ENCODE results near the gene MBD1.
"Not testable (repeated sequence)": the region's sequence is repeated elsewhere in the genome, so short reads cannot be mapped to it uniquely, and the experiment has no call there.

The MBD1 gene, protein sequence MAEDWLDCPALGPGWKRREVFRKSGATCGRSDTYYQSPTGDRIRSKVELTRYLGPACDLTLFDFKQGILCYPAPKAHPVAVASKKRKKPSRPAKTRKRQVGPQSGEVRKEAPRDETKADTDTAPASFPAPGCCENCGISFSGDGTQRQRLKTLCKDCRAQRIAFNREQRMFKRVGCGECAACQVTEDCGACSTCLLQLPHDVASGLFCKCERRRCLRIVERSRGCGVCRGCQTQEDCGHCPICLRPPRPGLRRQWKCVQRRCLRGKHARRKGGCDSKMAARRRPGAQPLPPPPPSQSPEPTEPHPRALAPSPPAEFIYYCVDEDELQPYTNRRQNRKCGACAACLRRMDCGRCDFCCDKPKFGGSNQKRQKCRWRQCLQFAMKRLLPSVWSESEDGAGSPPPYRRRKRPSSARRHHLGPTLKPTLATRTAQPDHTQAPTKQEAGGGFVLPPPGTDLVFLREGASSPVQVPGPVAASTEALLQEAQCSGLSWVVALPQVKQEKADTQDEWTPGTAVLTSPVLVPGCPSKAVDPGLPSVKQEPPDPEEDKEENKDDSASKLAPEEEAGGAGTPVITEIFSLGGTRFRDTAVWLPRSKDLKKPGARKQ

GRCh38 chr18:50281295-50281971 lies at the start of gene MBD1:
MBD1 (minus strand) TSS chr18:50281523; CDS start chr18:50279992, 1,531 bp downstream.
- no peak for FAIRE-seq

- no peak for FAIRE-seq
These were observed 48.9 kb upstream of the MBD1 start for GRCh38 chr18:50330176-50330575.

GRCh38 chr18:50327983-50328382 lies 46.7 kb upstream of the MBD1 start:
- FAIRE-seq, result no peak

DNA sequence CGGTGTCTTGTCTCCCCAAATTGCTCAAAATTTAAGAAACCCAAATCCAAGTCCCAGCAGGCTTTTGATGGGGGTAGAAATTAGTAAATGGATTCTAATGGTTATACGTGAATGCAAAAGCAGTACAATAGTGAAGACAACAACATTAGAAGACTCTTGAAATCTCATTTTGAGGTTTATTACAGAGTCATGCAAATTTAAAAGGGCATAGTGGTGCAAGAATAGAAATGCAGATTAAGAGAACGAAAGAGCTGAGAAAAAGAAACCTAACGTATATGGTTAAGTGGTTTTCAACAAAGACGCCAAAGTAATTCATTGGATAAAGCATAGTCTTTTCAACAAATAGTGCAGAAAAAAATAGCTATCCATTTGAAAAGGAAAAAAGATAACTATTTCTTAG lies 39.4 kb upstream of the MBD1 start:
- FAIRE-seq, result no peak

DNA sequence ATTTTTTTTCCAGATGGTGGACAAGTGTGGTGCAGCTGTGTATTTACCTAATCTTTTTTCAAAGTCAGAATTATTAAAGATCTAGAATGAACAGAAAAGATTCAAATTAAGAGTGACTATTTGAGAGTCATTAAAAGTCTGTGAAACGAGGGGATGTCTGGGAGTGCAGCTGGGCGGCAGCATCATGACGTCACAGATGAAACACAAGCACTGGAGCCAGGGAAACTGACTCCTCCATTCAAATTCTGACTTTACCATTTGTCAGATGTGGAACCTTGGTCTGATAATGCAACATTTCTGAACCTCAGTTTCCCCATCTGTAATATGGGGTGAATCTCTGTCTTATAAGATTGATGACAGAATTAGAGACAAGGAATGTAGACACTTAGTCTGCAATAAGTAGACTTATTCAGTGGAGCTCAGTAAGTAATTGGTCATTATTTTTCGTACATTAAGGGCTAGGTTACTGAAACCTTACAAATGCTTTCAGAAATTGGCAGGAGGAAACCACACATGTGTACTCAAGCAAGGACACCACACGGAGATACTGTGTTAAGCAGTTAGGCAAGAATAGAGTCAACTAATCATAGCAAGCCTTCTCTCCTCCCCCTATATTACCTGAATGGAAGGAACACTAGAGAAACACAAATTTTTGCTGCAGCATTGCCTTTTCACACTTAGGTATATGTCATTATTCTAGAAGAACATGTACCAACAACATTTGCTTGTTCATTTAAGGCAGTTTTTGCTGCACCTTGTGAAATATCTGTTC lies 34.0 kb upstream of the MBD1 start:
- no peak for FAIRE-seq

DNA sequence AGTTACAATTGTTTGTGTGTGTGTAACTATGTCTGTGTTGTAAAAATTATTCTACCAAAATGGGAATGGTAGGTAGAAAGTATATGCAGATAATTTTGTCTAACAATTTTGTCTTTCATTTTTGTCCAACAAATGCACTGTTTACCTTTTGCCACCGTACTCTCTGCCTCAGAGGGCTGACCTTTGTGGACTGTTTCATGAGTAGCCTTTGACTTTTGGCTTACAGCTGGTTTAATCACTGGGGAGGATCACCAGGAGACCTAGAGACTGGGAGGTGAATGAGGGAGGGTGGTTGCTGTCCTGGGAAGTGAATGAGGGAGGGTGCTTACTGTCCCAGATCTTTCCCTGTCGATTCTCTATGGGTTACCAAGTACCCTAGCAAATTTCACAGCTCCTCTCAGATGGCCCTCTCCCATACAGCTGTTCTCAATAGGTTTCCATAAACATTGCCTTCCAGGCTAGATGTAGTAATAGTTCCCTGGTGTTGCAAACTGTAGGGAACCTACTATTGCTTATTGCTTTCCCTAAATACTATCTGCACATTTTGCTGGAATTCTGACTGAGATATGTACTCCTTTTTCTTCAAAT lies 32.6 kb upstream of the MBD1 start:
- FAIRE-seq, result no peak

DNA sequence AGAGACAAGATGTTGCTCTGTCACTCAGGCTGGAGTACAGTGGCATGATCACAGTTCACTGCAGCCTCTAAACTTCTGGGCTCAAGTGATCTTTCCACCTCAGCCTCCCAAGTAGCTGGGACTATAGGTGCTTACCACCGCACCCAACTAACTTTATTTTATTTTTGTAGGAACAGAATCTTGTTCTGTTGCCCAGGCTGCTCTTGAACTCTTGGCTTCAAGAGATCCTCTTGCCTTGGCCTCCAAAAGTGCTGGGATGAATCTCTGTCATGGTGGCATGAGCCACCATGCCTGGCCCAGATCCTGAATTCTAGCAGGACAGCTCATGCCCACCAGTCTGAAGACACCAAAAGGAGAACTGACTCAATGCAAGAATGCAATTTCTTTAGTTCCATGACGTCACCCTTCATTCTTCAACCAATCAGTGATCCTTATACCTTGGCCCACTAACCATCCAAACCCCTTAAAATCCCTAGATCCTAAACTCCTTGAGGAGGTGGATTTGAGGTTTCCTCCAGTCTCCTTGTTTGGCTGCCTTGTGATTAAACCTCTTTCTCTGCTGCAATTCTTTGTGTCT lies 31.8 kb upstream of the MBD1 start:
- no peak for FAIRE-seq

DNA sequence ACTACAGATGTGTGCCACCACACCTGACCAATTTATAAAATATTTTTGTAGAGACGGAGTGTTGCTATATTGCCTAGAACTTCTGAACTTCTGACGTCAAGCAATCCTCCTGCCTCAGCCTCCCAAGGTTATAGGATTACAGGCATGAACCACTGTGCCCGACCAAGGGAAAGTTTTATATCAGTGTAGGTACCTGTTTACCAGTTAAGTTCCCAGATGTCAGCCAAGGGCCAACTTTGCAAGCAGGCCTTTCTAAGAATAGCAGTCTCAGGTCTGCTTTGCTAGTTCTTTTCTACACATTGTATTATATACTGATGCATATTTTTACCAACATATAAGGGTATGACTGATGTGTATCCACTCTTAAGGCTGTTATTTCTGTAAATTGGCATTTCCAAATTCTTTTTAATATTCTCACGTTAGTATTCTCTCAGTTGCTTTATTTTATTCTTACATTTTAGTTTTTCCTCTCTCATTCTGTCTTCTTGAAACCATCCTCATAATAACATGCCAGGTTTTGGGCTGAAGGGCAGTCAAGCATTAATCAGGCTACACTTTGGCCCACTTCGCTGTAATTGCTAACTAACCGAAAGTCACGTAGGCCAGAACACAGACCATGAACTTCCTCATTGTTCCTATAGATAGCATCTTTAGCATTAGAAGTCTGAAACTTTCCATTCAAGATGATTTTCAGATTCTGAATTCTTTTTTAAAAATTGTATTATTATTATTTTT lies 31.1 kb upstream of the MBD1 start:
- FAIRE-seq, result no peak

DNA sequence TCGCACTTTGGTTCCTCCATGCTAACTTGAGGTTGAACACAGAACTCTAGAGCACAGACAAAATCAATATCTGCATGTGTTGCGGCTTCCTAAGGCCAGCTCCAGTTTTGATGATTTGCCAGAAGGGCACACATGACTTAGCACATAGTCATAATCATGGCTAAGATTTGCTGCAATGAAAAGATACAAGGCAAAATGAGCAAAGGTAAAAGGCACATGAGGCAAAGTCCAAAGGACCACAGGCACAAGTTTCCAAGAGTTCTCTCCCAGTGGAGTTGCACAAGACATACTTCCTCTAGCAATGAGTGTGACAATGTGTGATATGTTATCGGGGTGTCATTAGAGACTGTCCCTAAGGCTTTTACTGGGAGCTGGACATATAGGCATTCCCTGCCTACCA lies 30.3 kb upstream of the MBD1 start:
- no peak for FAIRE-seq

DNA sequence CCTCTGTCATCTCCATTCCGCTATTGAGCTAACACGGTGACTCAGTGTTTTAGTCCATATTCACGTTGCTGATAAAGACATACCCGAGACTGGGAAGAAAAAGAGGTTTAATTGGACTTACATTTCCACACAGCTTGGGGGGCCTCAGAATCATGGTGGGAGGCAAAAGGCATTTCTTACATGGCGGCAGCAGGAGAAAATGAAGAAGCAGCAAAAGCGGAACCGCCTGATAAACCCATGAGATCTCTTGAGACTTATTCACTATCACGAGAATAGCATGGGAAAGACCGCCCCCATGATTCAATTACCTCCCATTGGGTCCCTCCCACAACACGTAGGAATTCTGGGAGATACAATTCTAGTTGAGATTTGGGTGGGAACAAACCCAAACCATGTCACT lies 28.8 kb upstream of the MBD1 start:
- FAIRE-seq, result no peak

DNA sequence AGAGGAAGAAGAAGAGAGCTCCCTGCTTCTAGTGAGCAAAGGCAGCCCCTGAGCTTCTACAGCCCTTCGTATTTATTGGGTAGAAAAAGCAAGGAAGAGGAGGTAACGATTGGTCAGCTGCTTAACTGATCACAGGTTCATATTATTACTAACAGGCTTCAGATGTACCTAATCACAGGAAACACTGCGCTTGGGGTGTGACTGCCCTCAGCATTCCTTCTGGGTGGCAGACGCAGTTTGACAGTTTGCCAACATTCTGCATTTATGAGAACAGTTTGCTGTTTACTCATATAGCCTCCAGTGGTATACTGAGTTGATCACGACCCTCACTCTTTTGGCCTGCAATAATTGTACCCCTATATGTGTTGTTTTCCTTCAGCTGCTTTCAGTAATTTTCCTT lies 27.5 kb upstream of the MBD1 start:
- not testable (repeated sequence) for FAIRE-seq

DNA sequence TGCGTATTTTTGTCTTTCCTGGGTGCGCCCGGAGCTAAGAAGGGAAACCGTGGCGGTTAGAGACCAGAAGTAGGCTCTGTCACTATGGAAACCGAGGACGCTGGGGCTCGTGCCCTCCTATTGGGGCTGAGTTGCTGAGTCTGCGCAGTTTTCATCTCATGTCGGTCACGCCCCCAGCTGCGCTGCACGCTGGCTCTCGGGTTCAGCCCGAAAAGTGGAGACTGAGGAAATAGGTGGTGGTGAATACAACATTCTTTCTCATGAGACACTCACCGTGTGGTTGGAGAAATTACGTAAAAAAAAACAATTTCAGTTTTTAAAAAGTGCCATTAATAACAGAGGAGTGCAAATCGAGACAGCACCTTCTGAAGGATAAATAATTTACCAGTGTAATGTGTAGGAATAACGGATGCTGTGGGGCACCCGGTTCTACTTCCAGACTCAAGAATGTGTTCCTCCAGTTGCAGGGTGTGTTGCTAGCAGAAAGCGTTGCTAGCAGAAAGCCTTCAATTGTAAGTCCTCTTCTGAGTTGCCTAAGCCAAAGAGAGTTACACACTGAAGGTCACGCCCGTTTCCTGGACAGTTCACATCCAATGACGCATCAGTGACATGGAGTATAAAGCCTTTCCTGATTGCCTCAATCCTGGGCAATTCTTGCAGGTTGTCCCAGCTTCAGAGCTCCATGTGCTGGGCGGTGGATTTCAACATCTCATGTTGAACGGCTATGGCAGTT lies 26.6 kb upstream of the MBD1 start:
- peak; percentile 27 for FAIRE-seq

DNA sequence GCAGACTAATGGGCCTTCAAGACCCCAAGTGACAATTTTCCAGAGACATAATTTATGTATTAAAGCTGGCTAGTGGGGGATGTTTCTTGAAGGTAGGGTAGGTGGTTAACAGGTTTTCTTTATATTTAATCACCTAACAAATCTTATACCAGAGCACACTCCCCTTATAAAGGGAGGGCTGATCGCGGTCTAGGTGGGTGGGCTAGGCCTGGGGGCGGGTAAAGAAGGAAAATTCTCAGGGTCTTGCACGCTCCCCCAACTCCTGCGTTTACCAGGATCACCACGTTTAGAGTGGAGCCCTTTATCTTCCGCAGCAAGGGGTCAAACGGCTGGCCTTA lies 26.0 kb upstream of the MBD1 start:
- FAIRE-seq, result no peak

DNA sequence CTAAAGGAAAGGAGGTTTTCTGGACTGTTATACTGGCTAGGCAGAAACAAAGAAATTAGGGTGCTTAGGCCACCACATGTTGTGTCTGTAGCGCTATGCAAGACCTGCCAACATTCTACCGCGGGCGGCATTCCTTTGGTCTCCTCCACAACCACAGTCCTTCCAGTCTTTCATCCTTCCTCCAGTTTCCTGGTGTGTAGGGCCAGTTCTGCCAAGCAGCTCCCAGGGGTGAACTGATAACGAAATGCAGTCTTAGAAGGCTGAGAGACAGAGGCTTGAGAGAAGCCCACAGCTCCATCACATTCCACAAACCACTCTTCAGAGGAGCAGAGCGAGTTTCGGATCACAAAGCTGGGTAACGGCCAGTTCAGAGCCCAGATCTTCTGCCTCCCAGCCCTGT lies 25.6 kb upstream of the MBD1 start:
- FAIRE-seq, result no peak

DNA sequence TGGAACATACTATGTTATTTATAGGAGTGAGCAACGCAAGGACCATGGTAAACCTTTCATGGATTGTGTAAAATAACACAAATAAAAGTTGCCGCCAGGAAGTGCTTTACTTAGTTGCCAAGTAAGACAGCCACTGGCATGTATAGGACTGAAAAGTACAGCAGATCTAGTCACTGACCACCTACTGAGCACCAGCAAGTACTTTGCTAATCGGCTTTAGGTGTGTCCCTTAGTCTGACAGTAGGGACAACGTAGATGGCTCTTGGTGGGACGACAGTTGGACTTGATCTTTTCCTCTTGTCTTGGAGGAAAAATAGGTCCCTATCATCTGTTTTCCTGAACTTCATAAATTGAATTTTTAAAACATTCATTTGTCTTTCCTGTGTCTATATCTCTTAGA lies 19.8 kb upstream of the MBD1 start:
- FAIRE-seq, result no peak

- no peak for FAIRE-seq
These were observed 18.5 kb upstream of the MBD1 start for GRCh38 chr18:50299626-50300388.

DNA sequence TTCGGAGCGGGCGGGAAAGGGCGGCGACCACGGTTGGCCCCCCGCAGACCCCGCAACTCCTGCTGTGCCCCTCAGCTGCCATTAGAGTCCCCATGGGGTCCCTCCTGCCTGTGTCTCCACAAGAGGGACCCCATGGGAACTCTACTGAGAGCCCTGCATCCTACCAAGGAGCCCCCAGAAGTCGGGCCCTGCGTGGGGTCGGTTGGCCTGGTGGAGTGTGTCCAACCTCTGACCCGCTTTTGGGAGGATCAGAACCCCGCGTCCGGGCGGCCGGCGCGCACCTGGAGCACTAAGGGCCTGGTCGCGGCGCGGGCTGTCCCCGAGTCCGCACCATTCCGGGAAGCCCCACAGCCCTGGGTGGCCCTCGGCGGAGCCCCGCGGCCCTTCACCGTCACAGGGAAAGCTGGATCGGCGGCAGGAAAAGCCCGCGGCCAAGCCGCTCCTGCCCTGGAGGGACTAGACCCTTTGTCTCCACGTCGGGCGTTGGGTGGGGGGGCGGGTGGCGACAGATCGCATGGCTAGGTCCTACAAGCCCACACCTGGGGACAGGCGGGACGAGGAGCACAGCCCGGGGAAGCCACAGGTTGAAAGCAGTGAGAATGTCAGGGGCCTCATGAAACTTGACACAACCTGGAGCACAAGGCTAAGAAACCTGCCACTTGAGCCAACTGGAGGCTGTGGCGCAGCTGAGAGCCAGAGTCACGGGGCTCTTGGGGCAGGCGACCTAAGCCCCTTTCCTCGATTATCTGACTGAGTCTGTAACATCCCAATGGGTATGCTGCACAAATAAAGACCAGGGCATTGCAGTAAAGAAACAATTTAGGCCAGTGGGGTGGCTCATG lies 17.3 kb upstream of the MBD1 start:
- no peak for FAIRE-seq

- FAIRE-seq, result peak; percentile 45
These were observed 16.5 kb upstream of the MBD1 start for GRCh38 chr18:50297621-50298442.

GRCh38 chr18:50293039-50293438 lies 11.7 kb upstream of the MBD1 start:
- FAIRE-seq, result no peak

All from islet of Langerhans (tissue), 1 donor.